ENCODE data around the gene RAB11FIP5.

- TF ChIP-seq POLR2A (IDR thresholded peaks at IDR 0.05; ENCODE audit: low read depth, low read length), result no peak
- TF ChIP-seq CTCF (conservative IDR thresholded peaks at IDR 0.05; ENCODE audit: low read depth, low read length), result no peak
- TF ChIP-seq NFE2L2 (IDR thresholded peaks at IDR 0.05; ENCODE audit: low read depth, low read length), result no peak
- TF ChIP-seq RCOR1 (IDR thresholded peaks at IDR 0.05; ENCODE audit: insufficient replicate concordance, low read length), result no peak
- no peak for TF ChIP-seq MAZ (IDR thresholded peaks at IDR 0.05; ENCODE audit: borderline replicate concordance, low read depth, low read length)
- no peak for TF ChIP-seq MAFK (IDR thresholded peaks at IDR 0.05; ENCODE audit: low read depth, low read length)
- no peak for TF ChIP-seq CHD1 (IDR thresholded peaks at IDR 0.05; ENCODE audit: low read depth, low read length)
- no peak for TF ChIP-seq BHLHE40 (IDR thresholded peaks at IDR 0.05; ENCODE audit: low read depth, low read length)
- no peak for TF ChIP-seq RFX5 (IDR thresholded peaks at IDR 0.05; ENCODE audit: low read depth, low read length)
These were observed 30.2 kb upstream of the RAB11FIP5 start for GRCh38 chr2:73142937-73143336.
